HUES6 (cell line): Measurements from ENCODE around the gene ACOT7.
"Not testable (repeated sequence)": the region's sequence is repeated elsewhere in the genome, so short reads cannot be mapped to it uniquely, and the experiment has no call there.

Experiments
- H3K27ac ChIP-seq: 2 replicates; pipeline ENCODE4 v1.7.0; 2013; ENCODE audit warnings: low read depth, mild to moderate bottlenecking, low read length, inconsistent platforms
- H3K27me3 ChIP-seq: 2 replicates; pipeline ENCODE4 v1.6.1; 2013; ENCODE audit warnings: low read length; ENCODE audit not compliant: control insufficient read depth, insufficient read depth
- H3K36me3 ChIP-seq: 2 replicates; pipeline ENCODE4 v1.6.1; 2013; ENCODE audit warnings: low read length; ENCODE audit not compliant: control insufficient read depth, insufficient read depth
- H3K4me1 ChIP-seq: 2 replicates; pipeline ENCODE4 v1.6.1; 2013; ENCODE audit warnings: low read length; ENCODE audit not compliant: control insufficient read depth, insufficient read depth
- H3K4me3 ChIP-seq: 2 replicates; pipeline ENCODE4 v1.5.1; 2013; ENCODE audit warnings: low read depth, low read length
- H3K9ac ChIP-seq: one replicate; pipeline ENCODE4 v1.6.1; 2013; ENCODE audit warnings: mild to moderate bottlenecking, low read length
- H3K9me3 ChIP-seq: 2 replicates; pipeline ENCODE4 v1.6.1; 2013; ENCODE audit warnings: low read depth, low read length; ENCODE audit not compliant: control insufficient read depth, insufficient read depth

Gene ACOT7

DNA sequence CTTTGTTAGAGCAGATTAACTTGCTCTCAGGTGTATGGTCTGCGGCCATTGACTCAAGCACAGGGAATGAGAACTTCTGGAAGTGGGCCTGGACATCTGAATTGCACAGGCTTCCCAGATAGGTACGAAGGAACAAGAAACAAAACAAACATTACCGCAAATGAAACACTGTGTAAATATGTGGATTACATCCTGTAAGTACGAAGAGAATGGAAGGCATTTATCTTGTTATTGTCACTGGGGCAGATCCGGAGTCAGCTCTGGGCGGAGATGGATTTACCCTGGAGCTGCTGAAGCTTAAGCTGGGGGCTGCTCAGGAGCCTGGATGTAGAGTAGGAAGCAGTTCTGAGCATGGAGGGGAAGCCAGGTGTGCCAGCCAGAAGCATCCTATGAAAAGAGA lies 19.3 kb upstream of the ACOT7 start:
- Histone ChIP-seq H3K9ac (no peak overlapping the region), H3K9me3 (no peaks in the 10 kb centered on the region), H3K36me3 (no peaks in the 10 kb centered on the region), H3K4me3 (no peak overlapping the region), H3K27me3 (peaks cover 56% of the 10 kb centered on the region), H3K27ac (no peak overlapping the region), H3K4me1 (peaks cover 22% of the 10 kb centered on the region)

GRCh38 chr1:6410248-6410893 lies 16.8 kb upstream of the ACOT7 start:
- peaks cover 13% of the 10 kb centered on the region for H3K4me1 ChIP-seq
- no peak overlapping the region for H3K9ac ChIP-seq
- no peaks in the 10 kb centered on the region for H3K36me3 ChIP-seq
- peaks cover 33% of the 10 kb centered on the region for H3K27me3 ChIP-seq
- no peaks in the 10 kb centered on the region for H3K9me3 ChIP-seq
- no peak overlapping the region for H3K27ac ChIP-seq
- H3K4me3 ChIP-seq: no peak overlapping the region

DNA sequence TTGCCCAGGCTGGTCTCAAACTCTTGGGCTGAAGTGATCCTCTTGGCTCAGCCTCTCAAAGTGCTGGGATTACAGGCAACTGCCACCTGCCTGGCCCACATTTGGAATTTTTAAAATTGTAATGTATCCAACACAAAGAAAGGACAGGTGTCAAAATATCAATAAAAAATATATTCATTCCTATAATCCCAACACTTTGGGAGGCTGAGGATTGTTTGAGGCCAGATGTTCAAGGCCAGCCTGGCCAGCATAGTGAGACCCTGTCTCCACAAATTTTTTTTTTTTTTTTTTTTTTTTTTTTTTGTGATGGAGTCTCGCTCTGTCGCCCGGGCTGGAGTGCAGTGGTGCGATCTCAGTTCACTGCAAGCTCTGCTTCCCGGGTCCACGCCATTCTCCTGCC lies 16.2 kb upstream of the ACOT7 start:
- Histone ChIP-seq H3K9me3 (no peaks in the 10 kb centered on the region), H3K27me3 (peaks cover 33% of the 10 kb centered on the region), H3K4me1 (peaks cover 6% of the 10 kb centered on the region), H3K9ac (no peak overlapping the region), H3K36me3 (no peaks in the 10 kb centered on the region), H3K27ac (no peak overlapping the region), H3K4me3 (no peak overlapping the region)

GRCh38 chr1:6409053-6409452 lies 15.5 kb upstream of the ACOT7 start:
- Histone ChIP-seq H3K27me3 (peaks cover 26% of the 10 kb centered on the region), H3K27ac (no peak overlapping the region), H3K9me3 (no peaks in the 10 kb centered on the region), H3K9ac (no peak overlapping the region), H3K36me3 (no peaks in the 10 kb centered on the region), H3K4me3 (no peak overlapping the region), H3K4me1 (no peaks in the 10 kb centered on the region)

GRCh38 chr1:6408023-6408422 lies 14.5 kb upstream of the ACOT7 start:
- H3K27ac ChIP-seq: no peak overlapping the region
- H3K27me3 ChIP-seq: peaks cover 17% of the 10 kb centered on the region
- no peak overlapping the region for H3K9ac ChIP-seq
- H3K36me3 ChIP-seq: no peaks in the 10 kb centered on the region
- no peaks in the 10 kb centered on the region for H3K4me1 ChIP-seq
- no peak overlapping the region for H3K4me3 ChIP-seq
- H3K9me3 ChIP-seq: no peaks in the 10 kb centered on the region

DNA sequence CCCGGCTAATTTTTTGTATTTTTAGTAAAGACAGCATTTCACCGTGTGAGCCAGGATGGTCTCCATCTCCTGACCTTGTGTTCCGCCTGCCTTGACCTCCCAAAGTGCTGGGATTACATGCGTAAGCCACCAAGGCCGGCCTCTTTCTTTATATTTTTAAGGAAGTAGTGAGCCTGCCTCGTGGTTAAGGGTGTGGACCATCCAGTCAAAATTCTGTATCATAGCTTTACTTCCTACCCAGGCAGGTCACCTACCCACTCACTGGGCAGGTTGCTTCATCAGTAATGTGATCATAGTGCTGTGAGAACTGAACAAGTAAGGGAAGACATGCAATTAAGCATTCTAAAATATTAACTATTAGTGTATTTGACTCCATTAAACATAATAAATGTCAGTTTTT lies 8.1 kb upstream of the ACOT7 start:
- Histone ChIP-seq H3K27me3 (peaks cover 12% of the 10 kb centered on the region; the same call in 1 of the 2 replicates), H3K36me3 (no peaks in the 10 kb centered on the region), H3K4me1 (no peaks in the 10 kb centered on the region), H3K9me3 (no peaks in the 10 kb centered on the region), H3K4me3 (no peak overlapping the region), H3K9ac (no peak overlapping the region), H3K27ac (no peak overlapping the region)

DNA sequence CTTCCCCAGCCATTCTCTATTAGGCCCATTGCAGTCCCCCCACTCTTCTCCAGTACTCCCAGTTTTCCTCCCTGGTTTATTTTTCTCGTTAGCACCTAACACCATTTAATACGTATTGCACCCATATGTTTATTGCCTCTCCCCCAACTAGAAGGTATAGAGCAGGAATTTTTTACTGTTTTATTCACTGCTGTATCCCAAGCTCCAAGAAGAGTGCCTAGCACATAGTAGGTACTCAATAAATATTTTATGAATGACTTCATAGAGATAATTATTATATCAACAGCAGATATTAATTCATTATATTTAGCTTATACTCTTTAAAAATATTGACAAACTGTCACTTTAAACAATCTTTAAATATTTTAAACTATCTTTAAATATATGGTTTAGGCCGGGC lies 5.7 kb upstream of the ACOT7 start:
- H3K27ac ChIP-seq: no peak overlapping the region
- H3K27me3 ChIP-seq: 0 out of 2 replicates have a peak, but pooled peaks cover 3% of the 10 kb centered on the region
- H3K36me3 ChIP-seq: no peaks in the 10 kb centered on the region
- no peak overlapping the region for H3K9ac ChIP-seq
- no peaks in the 10 kb centered on the region for H3K9me3 ChIP-seq
- no peak overlapping the region for H3K4me3 ChIP-seq
- H3K4me1 ChIP-seq: peaks cover under 1% of the 10 kb centered on the region; the same call in 1 of the 2 replicates

- Histone ChIP-seq H3K36me3 (no peaks in the 10 kb centered on the region), H3K4me1 (peaks cover 4% of the 10 kb centered on the region; the same call in 1 of the 2 replicates), H3K9me3 (no peaks in the 10 kb centered on the region), H3K9ac (no peak overlapping the region), H3K27ac (no peak overlapping the region), H3K27me3 (0 out of 2 replicates have a peak, but pooled peaks cover 2% of the 10 kb centered on the region), H3K4me3 (no peak overlapping the region)
Measured at GRCh38 chr1:6397844-6398441, 4.4 kb upstream of the ACOT7 start.

DNA sequence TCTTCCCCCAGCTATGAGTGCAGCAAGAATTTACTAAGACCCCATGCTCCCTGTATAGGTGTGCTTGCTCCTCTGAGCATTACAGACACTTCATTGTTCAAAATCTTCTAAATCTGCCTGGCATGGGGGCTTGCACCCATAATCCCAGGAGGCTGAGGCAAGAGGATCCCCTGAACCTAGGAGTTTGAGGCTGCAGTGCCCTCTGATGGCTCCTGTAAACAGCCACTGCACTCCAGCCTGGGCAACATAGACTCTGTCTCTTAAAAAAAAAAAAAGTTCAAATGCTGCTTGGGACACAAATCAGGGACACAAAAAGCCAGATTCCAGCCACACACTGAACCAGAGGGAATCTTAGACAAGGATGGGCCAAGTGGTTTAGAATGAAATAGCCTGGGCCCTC lies 3.4 kb upstream of the ACOT7 start:
- H3K27me3 ChIP-seq: no peaks in the 10 kb centered on the region; the same call in 1 of the 2 replicates
- H3K9me3 ChIP-seq: no peaks in the 10 kb centered on the region
- H3K9ac ChIP-seq: no peak overlapping the region
- H3K4me3 ChIP-seq: no peak overlapping the region
- no peak overlapping the region for H3K27ac ChIP-seq
- no peaks in the 10 kb centered on the region for H3K36me3 ChIP-seq
- H3K4me1 ChIP-seq: peaks cover 9% of the 10 kb centered on the region

DNA sequence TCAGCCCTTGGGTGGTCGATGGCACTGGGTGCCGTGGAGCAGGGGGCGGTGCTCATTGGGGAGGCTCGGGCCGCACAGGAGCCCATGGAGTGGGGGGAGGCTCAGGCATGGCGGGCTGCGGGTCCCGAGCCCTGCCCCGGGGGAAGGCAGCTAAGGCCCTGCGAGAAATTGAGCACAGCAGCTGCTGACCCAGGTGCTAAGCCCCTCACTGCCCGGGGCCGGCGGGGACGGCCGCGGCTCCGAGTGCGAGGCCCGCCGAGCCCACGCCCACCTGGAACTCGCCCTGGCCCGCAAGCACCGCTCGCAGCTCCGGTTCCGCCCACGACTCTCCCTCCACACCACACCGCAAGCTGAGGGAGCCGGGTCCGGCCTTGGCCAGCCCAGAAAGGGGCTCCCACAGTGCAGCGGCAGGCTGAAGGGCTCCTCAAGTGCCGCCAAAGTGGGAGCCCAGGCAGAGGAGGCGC lies 2.2 kb upstream of the ACOT7 start:
- not testable (repeated sequence) for H3K9me3 ChIP-seq, H3K9ac ChIP-seq, H3K36me3 ChIP-seq, H3K27me3 ChIP-seq, H3K4me3 ChIP-seq, H3K27ac ChIP-seq
- peaks cover 15% of the 10 kb centered on the region for H3K4me1 ChIP-seq

DNA sequence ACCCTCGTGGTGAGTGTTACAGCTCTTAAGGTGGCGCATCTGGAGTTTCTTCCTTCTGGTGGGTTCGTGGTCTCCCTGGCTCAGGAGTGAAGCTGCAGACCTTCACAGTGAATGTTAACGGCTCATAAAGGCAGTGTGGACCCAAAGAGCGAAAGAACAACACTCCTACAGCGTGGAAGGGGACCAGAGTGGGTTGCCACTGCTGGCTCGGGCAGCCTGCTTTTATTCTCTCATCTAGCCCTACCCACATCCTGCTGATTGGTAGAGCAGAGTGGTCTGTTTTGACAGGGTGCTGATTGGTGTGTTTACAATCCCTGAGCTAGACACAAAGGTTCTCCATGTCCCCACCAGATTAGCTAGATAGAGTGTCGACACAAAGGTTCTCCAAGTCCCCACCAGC lies 1.6 kb upstream of the ACOT7 start:
- not testable (repeated sequence) for H3K4me3 ChIP-seq, H3K27me3 ChIP-seq, H3K9me3 ChIP-seq, H3K36me3 ChIP-seq, H3K9ac ChIP-seq, H3K27ac ChIP-seq
- peaks cover 15% of the 10 kb centered on the region for H3K4me1 ChIP-seq
